Mononuclear cell (primary cell): ENCODE measurements around the gene SLC19A1. TPM values are rescaled to one million over a fixed set of nuclear protein-coding genes. Genes with fewer than 3 reads are reported as not detected.
A peak's percentile ranks its signal among the peaks of the same experiment; 100 is the strongest.

Experiments used
- H3K27me3 ChIP-seq: 2 replicates; pipeline ENCODE4 v1.6.0; 2011; ENCODE audit warnings: low read length, control low read depth; ENCODE audit not compliant: insufficient read depth
- H3K4me1 ChIP-seq: 2 replicates; pipeline ENCODE4 v1.5.1; 2011; ENCODE audit warnings: mild to moderate bottlenecking, low read length, control low read depth; ENCODE audit not compliant: insufficient read depth
- H3K4me3 ChIP-seq: 2 replicates; pipeline ENCODE4 v1.5.1; 2011; ENCODE audit warnings: mild to moderate bottlenecking, low read length, moderate library complexity
- H3K9me3 ChIP-seq: 2 replicates; pipeline ENCODE4 v1.5.1; 2011; ENCODE audit warnings: low read depth, mild to moderate bottlenecking, control low read depth, low read length
- total RNA-seq: library from RNA; depleted of rRNA; stranded (reverse); fragments of >200 nt; gene quantifications from one replicate; pipeline ENCODE4 v1.2.3, GENCODE V29; 2012

Gene SLC19A1
- total RNA-seq, 1 donor: 10.6 TPM

GRCh38 chr21:45487891-45488600 lies 54.2 kb downstream of the SLC19A1 start:
- H3K4me1 ChIP-seq: peaks cover 19% of the 10 kb centered on the region
- no peak overlapping the region for H3K4me3 ChIP-seq
- no peaks in the 10 kb centered on the region for H3K27me3 ChIP-seq
- no peaks in the 10 kb centered on the region for H3K9me3 ChIP-seq

- H3K9me3 ChIP-seq: no peaks in the 10 kb centered on the region
- no peaks in the 10 kb centered on the region for H3K27me3 ChIP-seq
- H3K4me1 ChIP-seq: peaks cover 26% of the 10 kb centered on the region
- H3K4me3 ChIP-seq: no peak overlapping the region
Measured at GRCh38 chr21:45487161-45487806, 55.0 kb downstream of the SLC19A1 start.

GRCh38 chr21:45486443-45487160 lies 55.6 kb downstream of the SLC19A1 start:
- Histone ChIP-seq H3K4me3 (no peak overlapping the region), H3K9me3 (no peaks in the 10 kb centered on the region), H3K27me3 (no peaks in the 10 kb centered on the region), H3K4me1 (peaks cover 30% of the 10 kb centered on the region)

- Histone ChIP-seq H3K4me1 (peaks cover 30% of the 10 kb centered on the region), H3K27me3 (no peaks in the 10 kb centered on the region), H3K4me3 (no peak overlapping the region), H3K9me3 (no peaks in the 10 kb centered on the region)
Measured at GRCh38 chr21:45485686-45486442, 56.4 kb downstream of the SLC19A1 start.

GRCh38 chr21:45484318-45484717 lies 57.9 kb downstream of the SLC19A1 start:
- H3K9me3 ChIP-seq: no peaks in the 10 kb centered on the region
- H3K27me3 ChIP-seq: no peaks in the 10 kb centered on the region
- no peak overlapping the region for H3K4me3 ChIP-seq
- H3K4me1 ChIP-seq: peaks cover 31% of the 10 kb centered on the region

- Histone ChIP-seq H3K27me3 (no peaks in the 10 kb centered on the region), H3K4me1 (peaks cover 37% of the 10 kb centered on the region), H3K4me3 (peak overlapping the region; percentile 23), H3K9me3 (no peaks in the 10 kb centered on the region)
Measured at GRCh38 chr21:45482899-45483821, 59.1 kb downstream of the SLC19A1 start.

- H3K27me3 ChIP-seq: no peaks in the 10 kb centered on the region
Measured at GRCh38 chr21:45481977-45482898, 60.0 kb downstream of the SLC19A1 start.

GRCh38 chr21:45481566-45481965 lies 60.7 kb downstream of the SLC19A1 start:
- no peak overlapping the region for H3K4me3 ChIP-seq
- no peaks in the 10 kb centered on the region for H3K27me3 ChIP-seq
- peaks cover 51% of the 10 kb centered on the region for H3K4me1 ChIP-seq
- H3K9me3 ChIP-seq: no peaks in the 10 kb centered on the region

More at GRCh38 chr21:45481977-45482898, 60.0 kb downstream of the SLC19A1 start:
- no peaks in the 10 kb centered on the region for H3K9me3 ChIP-seq
- peak overlapping the region; percentile 23 for H3K4me3 ChIP-seq
- peaks cover 47% of the 10 kb centered on the region for H3K4me1 ChIP-seq

- Histone ChIP-seq H3K27me3 (no peaks in the 10 kb centered on the region), H3K9me3 (no peaks in the 10 kb centered on the region), H3K4me1 (peaks cover 51% of the 10 kb centered on the region), H3K4me3 (no peak overlapping the region)
Measured at GRCh38 chr21:45480701-45481500, 61.3 kb downstream of the SLC19A1 start.

- no peaks in the 10 kb centered on the region for H3K9me3 ChIP-seq
- H3K4me3 ChIP-seq: peak overlapping the region; percentile 8
- peaks cover 51% of the 10 kb centered on the region for H3K4me1 ChIP-seq
- no peaks in the 10 kb centered on the region for H3K27me3 ChIP-seq
Measured at GRCh38 chr21:45479691-45480675, 62.3 kb downstream of the SLC19A1 start.

GRCh38 chr21:45478816-45479669 lies 63.2 kb downstream of the SLC19A1 start:
- Histone ChIP-seq H3K9me3 (no peaks in the 10 kb centered on the region), H3K4me1 (peaks cover 51% of the 10 kb centered on the region), H3K4me3 (peak overlapping the region; percentile 8), H3K27me3 (no peaks in the 10 kb centered on the region)
